HG03432 (cell line): Measurements from ENCODE around the gene ZNF892.
"Not testable (repeated sequence)": the region's sequence is repeated elsewhere in the genome, so short reads cannot be mapped to it uniquely, and the experiment has no call there.

Experiments
- ATAC-seq: cut with Tn5 transposase; IDR thresholded peaks from one replicate; pipeline ENCODE4 v1.9.1; 2021; ENCODE audit warnings: mild to moderate bottlenecking, moderate library complexity; ENCODE audit not compliant: unreplicated experiment

The ZNF892 gene

GRCh38 chr2:95207111-95207961 lies at the start of gene ZNF892:
TSS of gene ZNF892 (plus strand) at chr2:95207521. CDS start at chr2:95207816, 295 bp downstream.
- peak; percentile 98 for ATAC-seq

- no peak for ATAC-seq
Measured at GRCh38 chr2:95158441-95158840, 48.9 kb upstream of the ZNF892 start.

GRCh38 chr2:95158891-95159619 lies 48.3 kb upstream of the ZNF892 start:
- peak; percentile 56 for ATAC-seq

- peak; percentile 96 for ATAC-seq
Measured at GRCh38 chr2:95159690-95160449, 47.5 kb upstream of the ZNF892 start, which contains the start of gene ZNF514. TSS of gene ZNF514 (minus strand) at chr2:95159848. CDS start at chr2:95153253, 6,595 bp downstream.

GRCh38 chr2:95165030-95165370 lies 42.3 kb upstream of the ZNF892 start:
- peak; percentile 12 for ATAC-seq

- ATAC-seq, result peak; percentile 97
Measured at GRCh38 chr2:95165371-95166064, 41.8 kb upstream of the ZNF892 start, which contains the start of gene ZNF2. TSS of gene ZNF2 (plus strand) at chr2:95165809. CDS start at chr2:95176227, 10,418 bp downstream.

GRCh38 chr2:95166065-95166763 lies 41.1 kb upstream of the ZNF892 start:
- peak; percentile 19 for ATAC-seq

GRCh38 chr2:95171902-95172301 lies 35.4 kb upstream of the ZNF892 start:
- no peak for ATAC-seq

GRCh38 chr2:95174031-95174542 lies 33.2 kb upstream of the ZNF892 start:
- no peak for ATAC-seq

- no peak for ATAC-seq
Measured at GRCh38 chr2:95179451-95179850, 27.9 kb upstream of the ZNF892 start.

GRCh38 chr2:95181774-95182173 lies 25.5 kb upstream of the ZNF892 start:
- no peak for ATAC-seq

- no peak for ATAC-seq
Measured at GRCh38 chr2:95185197-95185596, 22.1 kb upstream of the ZNF892 start.

GRCh38 chr2:95185973-95186372 lies 21.3 kb upstream of the ZNF892 start:
- ATAC-seq, result no peak

GRCh38 chr2:95192956-95193355 lies 14.4 kb upstream of the ZNF892 start:
- not testable (repeated sequence) for ATAC-seq

- no peak for ATAC-seq
Measured at GRCh38 chr2:95203911-95204310, 3.4 kb upstream of the ZNF892 start.

- ATAC-seq, result no peak
Measured at GRCh38 chr2:95204396-95204795, 2.9 kb upstream of the ZNF892 start.

- no peak for ATAC-seq
Measured at GRCh38 chr2:95206096-95206495, 1.2 kb upstream of the ZNF892 start.

GRCh38 chr2:95208106-95208505 lies 785 bp downstream of the ZNF892 start:
- no peak for ATAC-seq

- ATAC-seq, result no peak
Measured at GRCh38 chr2:95215018-95215612, 7.8 kb downstream of the ZNF892 start.
